GM21423 (cell line): ENCODE results near the gene FASLG.

Experiments used
- ATAC-seq: cut with Tn5 transposase; IDR thresholded peaks from one replicate; pipeline ENCODE4 v1.9.1; 2021; ENCODE audit warnings: mild to moderate bottlenecking, moderate library complexity; ENCODE audit not compliant: unreplicated experiment

The FASLG gene

DNA sequence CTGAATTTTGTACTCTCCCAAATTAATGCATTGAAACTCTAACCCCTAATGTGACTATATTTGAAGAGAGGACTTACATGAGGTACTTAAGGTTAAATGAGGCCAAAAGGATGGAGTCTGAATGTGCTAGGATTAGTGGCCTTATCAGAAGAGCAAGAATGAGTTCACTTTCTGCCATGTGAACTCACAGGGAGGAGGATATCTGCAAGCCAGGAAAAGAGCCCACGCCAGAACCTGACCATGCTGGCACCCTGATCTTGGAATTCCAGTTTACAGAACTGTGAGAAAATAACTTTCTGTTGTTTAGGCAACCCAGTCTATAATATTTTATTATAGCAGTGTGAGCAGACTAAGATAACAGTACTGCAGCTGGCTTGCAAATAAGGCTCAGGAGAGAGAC lies 12.2 kb upstream of the FASLG start:
- no peak for ATAC-seq

DNA sequence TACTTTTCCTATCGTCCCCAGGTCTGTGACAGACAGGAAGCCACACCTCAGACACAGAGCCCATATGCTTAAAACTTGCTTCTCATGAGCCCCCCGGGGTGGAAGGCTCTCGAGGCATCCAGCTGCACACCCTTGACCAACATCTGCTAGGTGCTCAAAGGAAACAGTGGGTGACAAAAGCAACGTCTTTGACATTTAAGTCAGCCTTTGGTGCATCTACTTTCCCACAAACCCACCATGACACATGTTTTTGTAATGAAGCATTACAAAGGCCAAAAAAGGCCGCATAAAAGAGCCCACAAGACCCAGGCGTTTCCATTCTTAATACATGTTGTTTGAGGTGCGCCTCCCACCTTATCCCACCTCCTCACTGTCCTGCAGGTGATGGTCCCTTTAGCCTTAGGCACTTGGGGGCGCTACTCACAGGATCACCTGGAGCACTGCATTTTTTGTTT lies 11.8 kb upstream of the FASLG start:
- no peak for ATAC-seq

DNA sequence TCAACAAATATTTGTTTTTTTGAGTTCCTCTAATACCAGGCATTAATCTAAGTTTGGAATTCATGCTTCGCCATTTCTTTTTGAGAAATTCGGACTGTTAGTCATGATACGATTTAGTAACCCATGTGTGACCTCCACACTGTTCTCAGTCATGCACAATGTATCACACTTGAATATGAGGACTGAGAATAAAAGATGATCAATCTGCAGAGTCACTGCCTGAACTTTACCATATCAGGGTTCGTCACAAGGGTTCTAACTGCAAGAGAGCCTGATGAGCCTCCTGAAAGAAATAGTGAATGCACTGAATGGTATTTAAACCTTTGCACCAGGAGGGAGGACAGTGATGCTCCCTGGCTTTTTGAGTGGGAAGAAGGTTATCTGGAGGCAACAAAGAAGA lies 10.9 kb upstream of the FASLG start:
- ATAC-seq = no peak

DNA sequence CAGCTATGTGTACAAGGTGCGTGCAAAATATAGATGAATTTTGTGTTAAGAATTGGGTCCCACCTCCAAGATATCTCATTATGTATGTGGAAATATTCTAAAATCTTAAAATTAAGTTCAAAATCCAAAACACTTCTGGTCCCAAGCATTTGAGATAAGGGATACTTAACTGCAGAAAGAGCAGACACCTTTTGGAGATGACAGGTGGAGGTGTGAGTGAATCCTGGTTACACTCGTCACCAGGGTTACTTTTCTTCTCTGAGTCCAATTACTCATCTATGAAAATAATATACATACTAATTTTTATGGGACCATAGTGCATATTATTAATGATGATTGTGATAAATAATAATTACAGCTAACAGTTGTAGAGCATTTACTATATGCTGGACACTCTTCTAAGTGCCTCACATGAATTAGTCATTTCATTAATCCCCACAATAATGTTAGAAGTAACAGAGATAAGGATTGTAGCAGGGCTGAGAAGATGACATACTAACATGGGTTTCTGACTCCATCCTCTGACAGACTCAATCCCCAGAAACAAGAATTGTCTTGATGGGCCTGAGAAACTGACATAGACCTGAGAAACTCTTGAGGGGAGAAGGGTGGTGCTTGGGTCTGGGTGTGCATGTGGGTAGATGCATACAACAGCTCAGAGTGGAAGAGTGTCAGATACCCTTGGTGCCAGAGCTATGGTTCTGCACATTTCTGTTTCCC lies 8.3 kb upstream of the FASLG start:
- no peak for ATAC-seq

DNA sequence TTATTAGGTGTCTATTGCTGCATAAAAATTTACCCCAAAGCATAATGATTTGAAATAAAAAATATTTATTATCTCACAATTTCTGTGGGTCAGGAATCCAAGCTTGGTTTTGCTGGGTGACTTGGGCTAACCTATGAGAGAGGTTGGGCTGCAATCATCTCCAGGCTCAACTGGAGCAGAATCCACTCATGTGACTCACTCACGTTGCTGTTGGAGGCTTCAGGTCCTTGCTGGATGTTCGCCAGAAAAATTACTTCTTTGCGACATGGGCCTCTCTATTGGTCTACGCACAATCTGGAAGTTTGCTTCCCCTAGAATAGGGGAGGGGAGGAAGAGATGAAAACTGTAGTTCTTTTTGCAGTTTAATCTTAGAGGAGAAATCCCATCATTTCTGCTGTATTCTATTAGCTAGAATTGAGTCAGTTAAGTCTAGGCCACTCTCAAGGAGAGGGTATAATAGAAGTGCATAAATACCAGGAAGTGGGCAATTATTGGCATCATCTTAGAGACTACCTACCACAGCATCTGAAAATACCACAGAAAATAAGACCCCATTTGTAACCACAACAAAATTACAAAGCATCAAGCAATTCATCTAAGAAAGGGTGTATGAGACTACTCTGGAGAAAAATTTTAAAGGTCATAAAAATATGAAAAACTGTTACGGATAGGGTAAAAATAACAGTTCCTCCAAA lies 5.7 kb upstream of the FASLG start:
- no peak for ATAC-seq

DNA sequence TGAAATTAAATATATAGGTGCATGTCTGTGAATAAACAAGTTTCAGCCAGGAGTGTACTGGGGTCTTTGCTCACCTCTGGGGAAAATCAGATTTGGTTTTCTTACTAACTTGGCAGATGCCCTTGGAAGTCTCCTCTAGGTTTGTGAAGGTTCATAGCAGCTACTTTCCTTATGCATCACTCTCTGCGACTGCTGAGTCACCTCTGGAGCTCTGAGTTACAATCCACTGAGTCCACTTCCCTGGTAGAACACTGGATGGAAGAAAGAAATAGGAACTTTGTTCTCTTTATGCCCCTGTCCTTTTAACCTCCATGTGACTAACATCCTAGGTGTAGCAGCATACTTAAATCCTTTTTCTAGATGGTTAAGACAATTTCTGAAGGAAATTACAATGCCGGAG lies 4.4 kb upstream of the FASLG start:
- ATAC-seq = no peak

- no peak for ATAC-seq
These were observed 2.3 kb upstream of the FASLG start for GRCh38 chr1:172656576-172656975.

- ATAC-seq = no peak
These were observed 1.3 kb upstream of the FASLG start for GRCh38 chr1:172657586-172657985.

GRCh38 chr1:172661107-172661506 lies 2.2 kb downstream of the FASLG start:
- ATAC-seq = no peak

GRCh38 chr1:172662464-172663109 lies 3.7 kb downstream of the FASLG start:
- peak; percentile 93 for ATAC-seq

GRCh38 chr1:172663732-172664131 lies 4.8 kb downstream of the FASLG start:
- no peak for ATAC-seq

- ATAC-seq = no peak
These were observed 9.2 kb downstream of the FASLG start for GRCh38 chr1:172668097-172668496.

- no peak for ATAC-seq
These were observed 10.1 kb downstream of the FASLG start for GRCh38 chr1:172669011-172669410.

GRCh38 chr1:172670316-172670715 lies 11.4 kb downstream of the FASLG start:
- no peak for ATAC-seq

DNA sequence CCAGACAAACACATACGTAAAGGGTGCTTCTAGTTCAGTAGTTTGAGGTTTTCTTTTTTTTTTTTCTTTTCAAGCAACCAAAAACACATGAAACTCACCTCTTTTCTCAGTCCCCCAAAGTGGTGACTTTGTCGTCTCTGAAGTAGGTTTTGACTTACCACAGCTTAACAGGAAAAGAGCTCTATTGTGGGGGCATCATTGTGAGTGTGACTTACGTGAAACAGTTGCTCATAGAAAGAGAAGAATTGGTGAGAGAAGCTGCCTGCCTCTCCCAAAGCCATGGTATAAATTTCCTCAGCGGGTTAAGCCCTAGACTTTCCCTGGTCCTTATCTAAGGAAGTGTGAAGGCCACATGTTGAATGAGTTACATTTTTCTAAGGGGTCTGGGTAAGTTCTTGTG lies 11.9 kb downstream of the FASLG start:
- no peak for ATAC-seq

DNA sequence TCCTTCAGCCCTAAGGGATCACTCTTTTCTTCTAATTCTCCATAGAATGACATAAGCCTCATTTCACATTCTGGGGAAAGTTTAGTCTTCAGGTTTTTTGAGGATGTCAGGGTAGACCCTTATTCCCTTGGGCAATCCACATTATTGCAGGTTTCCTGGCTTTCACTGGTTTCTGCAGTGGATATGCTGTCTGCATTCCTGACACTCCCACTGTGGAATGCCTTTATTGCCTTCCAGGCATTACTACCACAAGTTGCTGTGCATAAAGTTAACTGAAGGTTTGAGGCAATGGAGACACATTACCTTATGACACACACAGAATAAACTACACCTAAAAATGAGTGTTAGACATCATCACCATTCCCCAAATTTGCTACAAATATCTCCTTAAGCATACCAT lies 12.7 kb downstream of the FASLG start:
- no peak for ATAC-seq

GRCh38 chr1:172672720-172673119 lies 13.8 kb downstream of the FASLG start:
- no peak for ATAC-seq

DNA sequence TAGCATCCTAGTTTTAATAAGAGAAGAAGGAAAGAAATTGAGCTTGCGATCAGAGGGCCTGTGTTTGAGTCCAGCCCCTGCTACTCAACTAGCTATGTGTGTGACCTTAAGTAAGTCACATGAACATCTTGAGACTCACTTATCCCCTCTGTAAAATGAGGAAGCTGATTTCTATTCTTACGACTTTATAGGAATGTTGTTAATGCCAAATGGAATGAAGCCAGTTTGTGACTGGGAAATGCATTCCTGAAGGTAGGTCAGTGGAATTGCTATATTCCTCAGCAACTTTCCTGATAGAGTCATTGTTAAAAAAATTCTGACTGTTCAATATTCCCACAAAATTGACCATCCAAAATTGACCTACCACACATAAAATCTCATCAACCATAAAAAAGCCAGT lies 14.9 kb downstream of the FASLG start:
- ATAC-seq = no peak

DNA sequence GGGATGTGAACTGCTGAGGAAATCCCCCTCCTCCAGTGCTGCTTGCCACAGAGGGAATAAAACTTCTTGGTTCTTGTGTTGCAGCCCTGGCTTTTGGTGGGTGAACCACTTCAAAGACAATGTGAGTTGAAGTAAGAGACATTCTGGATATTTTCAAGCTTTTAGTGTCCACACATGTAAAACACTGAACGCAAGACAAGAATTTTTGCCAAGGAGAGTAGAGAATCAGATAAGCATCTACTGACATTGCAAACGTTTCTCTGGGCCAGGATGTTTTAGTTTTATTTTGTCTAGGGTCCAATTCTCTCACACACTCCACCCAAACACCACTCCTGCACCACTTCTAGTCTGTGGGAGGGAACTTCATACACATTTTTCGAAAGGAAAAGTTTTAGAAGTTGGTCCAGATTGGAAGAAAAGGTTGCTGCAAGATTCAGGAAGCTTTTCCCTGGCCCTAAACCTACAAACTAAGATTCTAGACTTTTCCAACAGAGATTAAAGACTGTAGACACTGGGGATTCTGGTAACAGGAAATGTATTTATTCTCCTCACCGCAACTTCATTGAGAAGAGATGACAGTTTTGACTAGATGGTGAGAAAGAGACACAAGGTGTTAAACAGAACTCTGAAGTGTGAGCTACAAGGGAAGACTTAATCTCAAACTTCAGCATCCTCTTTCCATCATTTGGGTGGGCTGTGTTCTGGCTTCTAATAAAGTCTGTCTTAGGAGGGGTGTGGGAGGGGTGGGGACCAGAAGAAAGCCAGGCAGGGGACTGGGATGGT lies 16.1 kb downstream of the FASLG start:
- ATAC-seq = no peak

DNA sequence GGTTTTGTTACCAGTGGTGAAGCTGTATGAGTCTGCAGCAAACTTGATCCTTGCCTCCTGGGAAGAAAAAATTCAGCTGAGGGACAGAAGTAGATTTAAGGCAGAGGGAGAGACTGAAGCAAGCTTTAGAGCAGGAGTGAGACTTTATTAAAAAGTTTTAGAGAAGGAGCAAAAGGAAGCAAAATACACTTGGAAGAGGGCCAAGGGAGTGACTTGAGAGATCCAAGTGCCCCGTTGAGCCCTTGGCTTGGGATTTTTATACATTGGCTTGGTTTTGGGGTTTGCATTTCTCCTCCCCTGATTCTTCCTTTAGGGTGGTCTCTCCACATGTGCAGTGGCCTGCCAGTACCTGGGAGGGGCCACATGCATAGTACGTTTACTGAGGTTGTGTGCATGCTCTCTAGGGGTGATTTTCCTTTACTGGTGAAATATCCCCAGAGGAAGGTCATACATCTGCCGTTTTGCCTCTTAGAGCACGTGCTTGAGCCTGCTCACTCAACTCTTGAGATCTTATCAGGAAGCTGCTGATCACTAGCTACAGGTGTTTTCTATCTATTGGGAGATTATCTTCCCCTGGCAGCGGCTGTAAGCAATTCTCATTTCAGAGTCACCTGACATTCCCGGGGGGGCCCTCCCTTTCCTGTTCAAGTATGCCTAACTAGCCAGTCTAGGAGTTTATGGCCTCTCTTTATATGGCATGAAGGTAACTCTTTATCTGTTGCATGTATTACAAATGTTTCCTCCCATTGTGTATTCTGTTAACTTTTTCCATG lies 20.3 kb downstream of the FASLG start:
- ATAC-seq = no peak

DNA sequence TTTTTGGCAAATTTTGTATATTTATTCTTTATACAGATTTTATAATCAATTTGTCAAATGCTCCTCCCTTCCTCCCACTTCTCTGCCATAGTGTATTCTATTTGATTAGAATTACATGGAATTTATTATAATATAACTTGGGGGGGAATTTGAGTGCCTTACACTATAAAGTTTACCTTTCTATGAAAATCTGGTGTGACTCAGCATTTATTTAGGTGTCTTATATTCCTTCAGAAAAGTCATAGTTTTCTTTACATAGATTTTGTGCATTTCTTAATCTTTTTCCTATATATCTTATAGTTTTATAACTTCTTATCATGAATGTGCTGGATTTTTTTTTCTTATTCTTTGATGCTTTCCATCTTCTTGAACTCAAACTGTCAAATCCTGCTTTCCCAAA lies 21.3 kb downstream of the FASLG start:
- ATAC-seq = no peak
